Measurements from ENCODE around the gene ATP1A3.

ATP1A3 gene

DNA sequence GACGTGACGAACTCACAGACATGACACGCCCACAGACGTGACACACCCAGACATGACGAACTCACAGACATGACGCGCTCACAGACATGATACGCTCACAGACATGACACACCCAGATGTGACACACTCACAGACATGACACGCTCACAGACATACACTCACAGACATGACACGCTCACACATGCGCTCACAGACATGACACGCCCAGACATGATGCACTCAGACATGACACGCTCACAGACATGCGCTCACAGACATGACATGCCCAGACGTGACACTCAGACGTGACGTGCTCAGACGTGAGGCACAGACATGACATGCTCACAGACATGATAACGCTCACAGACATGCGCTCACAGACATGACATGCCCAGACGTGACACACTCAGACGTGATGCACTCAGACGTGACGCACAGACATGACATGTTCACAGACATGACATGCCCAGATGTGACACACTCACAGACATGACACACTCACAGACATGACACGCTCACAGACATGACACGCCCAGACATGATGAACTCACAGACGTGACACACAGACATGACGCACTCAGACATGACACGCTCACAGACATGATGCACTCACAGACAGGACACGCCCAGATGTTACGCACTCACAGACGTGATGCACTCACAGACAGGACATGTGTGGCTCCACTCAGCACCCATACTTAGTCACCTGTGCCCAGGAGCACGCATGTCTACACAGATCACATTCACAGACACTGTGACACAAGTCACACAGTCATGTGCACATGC, 73.9 kb downstream of the ATP1A3 start:
- DNase-seq (ENCODE audit: low spot score in 2 of 2) (no peak), ATAC-seq (ENCODE audit: low read depth) (no peak)
- H3K27me3 Mint-ChIP-seq: peaks cover 16% of the 10 kb centered on the region
- no peak overlapping the region for H3K4me3 Mint-ChIP-seq
- H3K27ac Mint-ChIP-seq: no peak overlapping the region
- H3K9me3 Mint-ChIP-seq: no peaks in the 10 kb centered on the region
- peaks cover 5% of the 10 kb centered on the region for H3K36me3 Mint-ChIP-seq
- peaks cover 16% of the 10 kb centered on the region for H3K4me1 Mint-ChIP-seq

DNA sequence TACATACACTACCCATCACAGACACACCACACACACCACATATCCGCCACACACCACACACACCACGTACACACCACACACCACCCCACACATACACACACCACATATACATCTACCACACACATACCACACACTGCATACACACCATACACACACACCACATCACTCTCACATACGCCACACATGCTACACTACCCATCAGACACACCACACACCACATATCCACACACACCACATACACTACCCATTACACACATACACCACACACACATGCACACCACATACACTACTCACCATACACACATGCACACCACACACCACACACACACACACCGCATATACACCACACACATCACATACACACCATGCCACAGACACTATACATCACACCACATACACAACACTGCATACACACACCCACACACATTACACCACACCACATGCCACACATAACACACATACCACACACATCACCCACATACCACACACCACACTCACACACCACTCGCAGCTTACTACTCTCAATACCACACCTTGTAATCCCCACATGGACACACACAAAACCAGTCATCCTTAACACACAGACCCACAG, 75.3 kb downstream of the ATP1A3 start:
- H3K9me3 Mint-ChIP-seq: no peaks in the 10 kb centered on the region
- no peak overlapping the region for H3K27ac Mint-ChIP-seq
- peaks cover 23% of the 10 kb centered on the region for H3K4me1 Mint-ChIP-seq
- H3K36me3 Mint-ChIP-seq: peaks cover 7% of the 10 kb centered on the region
- peaks cover 22% of the 10 kb centered on the region for H3K27me3 Mint-ChIP-seq
- ATAC-seq (ENCODE audit: low read depth) (no peak), DNase-seq (ENCODE audit: low spot score in 2 of 2) (no peak)
- H3K4me3 Mint-ChIP-seq: no peak overlapping the region

GRCh38 chr19:41918095-41918494, 75.9 kb downstream of the ATP1A3 start:
- DNase-seq (ENCODE audit: low spot score in 2 of 2) (no peak), ATAC-seq (ENCODE audit: low read depth) (no peak)
- H3K4me3 Mint-ChIP-seq: no peak overlapping the region
- H3K27me3 Mint-ChIP-seq: peaks cover 23% of the 10 kb centered on the region
- peaks cover 4% of the 10 kb centered on the region for H3K36me3 Mint-ChIP-seq
- no peak overlapping the region for H3K27ac Mint-ChIP-seq
- peaks cover 25% of the 10 kb centered on the region for H3K4me1 Mint-ChIP-seq
- H3K9me3 Mint-ChIP-seq: no peaks in the 10 kb centered on the region

DNA sequence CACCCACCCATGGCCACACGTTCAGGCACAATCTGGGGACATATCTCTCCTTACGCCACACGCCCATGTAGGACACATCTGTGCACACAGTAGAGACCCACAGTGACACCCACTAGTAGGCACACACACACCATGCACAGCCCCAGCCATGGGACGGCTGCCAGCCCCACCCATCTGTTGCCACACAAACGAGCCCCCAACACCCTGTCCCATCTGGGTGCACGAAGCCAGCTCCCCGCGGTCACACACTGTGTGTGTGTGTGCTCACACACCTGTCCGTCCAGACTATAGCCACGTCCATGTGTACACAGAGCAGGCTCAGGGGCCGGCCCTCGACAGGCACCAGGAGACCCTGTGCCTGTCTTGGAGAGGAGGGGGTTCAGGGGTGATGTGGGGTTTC, 76.4 kb downstream of the ATP1A3 start:
- H3K9me3 Mint-ChIP-seq: no peaks in the 10 kb centered on the region
- DNase-seq (ENCODE audit: low spot score in 2 of 2): no peak
- H3K36me3 Mint-ChIP-seq: peaks cover 4% of the 10 kb centered on the region
- H3K27me3 Mint-ChIP-seq: peaks cover 22% of the 10 kb centered on the region
- no peak overlapping the region for H3K4me3 Mint-ChIP-seq
- H3K27ac Mint-ChIP-seq: no peak overlapping the region
- peaks cover 24% of the 10 kb centered on the region for H3K4me1 Mint-ChIP-seq
- no peak for ATAC-seq (ENCODE audit: low read depth)

Measured in memory B cell (primary cell).